Measurements from ENCODE around the gene KIF9.
"Not testable (repeated sequence)": the region's sequence is repeated elsewhere in the genome, so short reads cannot be mapped to it uniquely, and the experiment has no call there.

KIF9 gene

GRCh38 chr3:47266709-47267489, 15.7 kb downstream of the KIF9 start:
- Histone ChIP-seq H3K9me3 (ENCODE audit: insufficient read depth, low read depth, low read length) (no peaks in the 10 kb centered on the region), H3K27me3 (ENCODE audit: insufficient read depth, low read length) (no peaks in the 10 kb centered on the region), H3K9ac (ENCODE audit: low read depth, low read length) (no peak overlapping the region), H3K4me1 (ENCODE audit: insufficient read depth, low read length) (no peaks in the 10 kb centered on the region), H3K4me3 (ENCODE audit: low read length) (no peak overlapping the region), H3K27ac (ENCODE audit: low read depth, low read length) (no peak overlapping the region), H3K36me3 (ENCODE audit: insufficient read depth, low read length) (no peaks in the 10 kb centered on the region)
- WGBS = 90% methylated on average over 10 of the region's 11 CpGs

- H3K27ac ChIP-seq (ENCODE audit: low read depth, low read length) = no peak overlapping the region
Measured at GRCh38 chr3:47265725-47266428, 16.7 kb downstream of the KIF9 start.

GRCh38 chr3:47265008-47265407, 17.6 kb downstream of the KIF9 start:
- peaks cover 10% of the 10 kb centered on the region; the same call in 1 of the 2 replicates for H3K4me1 ChIP-seq (ENCODE audit: insufficient read depth, low read length)
- H3K36me3 ChIP-seq (ENCODE audit: insufficient read depth, low read length) = no peaks in the 10 kb centered on the region
- H3K9me3 ChIP-seq (ENCODE audit: insufficient read depth, low read depth, low read length) = no peaks in the 10 kb centered on the region
- 98% methylated on average over 1 of the region's 1 CpG for WGBS
- H3K4me3 ChIP-seq (ENCODE audit: low read length) = no peak overlapping the region
- H3K27me3 ChIP-seq (ENCODE audit: insufficient read depth, low read length) = no peaks in the 10 kb centered on the region
- H3K27ac ChIP-seq (ENCODE audit: low read depth, low read length) = no peak overlapping the region
- no peak overlapping the region for H3K9ac ChIP-seq (ENCODE audit: low read depth, low read length)

More at GRCh38 chr3:47265725-47266428, 16.7 kb downstream of the KIF9 start:
- Histone ChIP-seq H3K36me3 (ENCODE audit: insufficient read depth, low read length) (no peaks in the 10 kb centered on the region), H3K9ac (ENCODE audit: low read depth, low read length) (no peak overlapping the region), H3K9me3 (ENCODE audit: insufficient read depth, low read depth, low read length) (no peaks in the 10 kb centered on the region), H3K4me3 (ENCODE audit: low read length) (no peak overlapping the region), H3K27me3 (ENCODE audit: insufficient read depth, low read length) (no peaks in the 10 kb centered on the region), H3K4me1 (ENCODE audit: insufficient read depth, low read length) (0 out of 2 replicates have a peak, but pooled peaks cover 3% of the 10 kb centered on the region)
- WGBS = 93% methylated on average over 9 of the region's 10 CpGs

DNA sequence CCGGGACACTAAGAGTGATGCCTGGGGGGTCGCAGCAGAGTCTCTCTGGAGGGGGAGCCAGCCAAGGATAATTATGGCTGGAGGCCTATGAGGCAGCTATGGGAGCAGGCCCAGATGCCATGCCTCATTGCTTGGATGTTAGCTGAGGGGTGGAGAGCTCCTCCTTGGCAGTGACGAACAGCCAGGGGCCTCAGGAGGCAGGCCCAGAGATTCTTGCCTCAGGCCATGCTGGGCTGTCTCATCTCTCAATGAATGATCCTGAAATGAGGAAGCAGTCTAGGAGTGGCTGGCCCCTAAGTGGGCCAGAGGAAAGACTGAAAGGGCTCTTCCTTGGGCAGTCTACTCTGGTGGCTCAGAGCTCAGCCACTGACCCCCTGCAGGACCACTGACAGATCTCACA, 21.3 kb downstream of the KIF9 start:
- 77% methylated on average over 3 of the region's 3 CpGs for WGBS

GRCh38 chr3:47260605-47261004, 22.0 kb downstream of the KIF9 start:
- no peaks in the 10 kb centered on the region for H3K9me3 ChIP-seq (ENCODE audit: insufficient read depth, low read depth, low read length)
- H3K4me3 ChIP-seq (ENCODE audit: low read length) = no peak overlapping the region
- no peaks in the 10 kb centered on the region for H3K27me3 ChIP-seq (ENCODE audit: insufficient read depth, low read length)
- H3K27ac ChIP-seq (ENCODE audit: low read depth, low read length) = peak overlapping the region; percentile 39; the same call in 1 of the 2 replicates
- no peak overlapping the region for H3K9ac ChIP-seq (ENCODE audit: low read depth, low read length)
- WGBS = 93% methylated on average over 4 of the region's 4 CpGs
- peaks cover 14% of the 10 kb centered on the region; the same call in 1 of the 2 replicates for H3K4me1 ChIP-seq (ENCODE audit: insufficient read depth, low read length)
- H3K36me3 ChIP-seq (ENCODE audit: insufficient read depth, low read length) = no peaks in the 10 kb centered on the region

More for the DNA sequence above, 21.3 kb downstream of the KIF9 start:
- Histone ChIP-seq H3K27me3 (ENCODE audit: insufficient read depth, low read length) (no peaks in the 10 kb centered on the region), H3K9ac (ENCODE audit: low read depth, low read length) (no peak overlapping the region), H3K4me3 (ENCODE audit: low read length) (no peak overlapping the region), H3K36me3 (ENCODE audit: insufficient read depth, low read length) (no peaks in the 10 kb centered on the region), H3K4me1 (ENCODE audit: insufficient read depth, low read length) (peaks cover 14% of the 10 kb centered on the region; the same call in 1 of the 2 replicates), H3K9me3 (ENCODE audit: insufficient read depth, low read depth, low read length) (no peaks in the 10 kb centered on the region), H3K27ac (ENCODE audit: low read depth, low read length) (no peak overlapping the region)

GRCh38 chr3:47259114-47259513, 23.5 kb downstream of the KIF9 start:
- Histone ChIP-seq H3K4me1 (ENCODE audit: insufficient read depth, low read length) (peaks cover 14% of the 10 kb centered on the region; the same call in 1 of the 2 replicates), H3K27me3 (ENCODE audit: insufficient read depth, low read length) (no peaks in the 10 kb centered on the region), H3K4me3 (ENCODE audit: low read length) (no peak overlapping the region), H3K36me3 (ENCODE audit: insufficient read depth, low read length) (no peaks in the 10 kb centered on the region), H3K27ac (ENCODE audit: low read depth, low read length) (peak overlapping the region; percentile 20; the same call in 1 of the 2 replicates), H3K9ac (ENCODE audit: low read depth, low read length) (0 out of 2 replicates have a peak overlapping the region, but pooled peaks have one; percentile 30), H3K9me3 (ENCODE audit: insufficient read depth, low read depth, low read length) (no peaks in the 10 kb centered on the region)
- WGBS = 96% methylated on average over 3 of the region's 3 CpGs

DNA sequence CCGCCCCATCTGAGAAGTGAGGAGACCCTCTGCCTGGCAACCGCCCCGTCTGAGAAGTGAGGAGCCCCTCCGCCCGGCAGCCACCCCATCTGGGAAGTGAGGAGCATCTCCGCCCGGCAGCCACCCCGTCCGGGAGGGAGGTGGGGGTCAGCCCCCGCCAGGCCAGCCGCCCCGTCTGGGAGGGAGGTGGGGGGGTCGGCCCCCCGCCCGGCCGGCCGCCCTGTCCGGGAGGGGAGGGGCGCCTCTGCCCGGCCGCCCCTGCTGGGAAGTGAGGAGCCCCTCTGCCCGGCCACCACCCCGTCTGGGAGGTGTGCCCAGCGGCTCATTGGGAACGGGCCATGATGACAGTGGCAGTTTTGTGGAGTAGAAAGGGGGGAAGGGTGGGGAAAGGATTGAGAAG, 26.3 kb downstream of the KIF9 start:
- H3K27me3 ChIP-seq (ENCODE audit: insufficient read depth, low read length); H3K9ac ChIP-seq (ENCODE audit: low read depth, low read length); H3K9me3 ChIP-seq (ENCODE audit: insufficient read depth, low read depth, low read length); H3K36me3 ChIP-seq (ENCODE audit: insufficient read depth, low read length); H3K4me3 ChIP-seq (ENCODE audit: low read length); H3K27ac ChIP-seq (ENCODE audit: low read depth, low read length): not testable (repeated sequence)
- 89% methylated on average over 21 of the region's 25 CpGs for WGBS
- H3K4me1 ChIP-seq (ENCODE audit: insufficient read depth, low read length) = peaks cover 14% of the 10 kb centered on the region; the same call in 1 of the 2 replicates

GRCh38 chr3:47251689-47252088, 30.9 kb downstream of the KIF9 start:
- no peaks in the 10 kb centered on the region for H3K9me3 ChIP-seq (ENCODE audit: insufficient read depth, low read depth, low read length)
- no peaks in the 10 kb centered on the region for H3K36me3 ChIP-seq (ENCODE audit: insufficient read depth, low read length)
- no peak overlapping the region for H3K27ac ChIP-seq (ENCODE audit: low read depth, low read length)
- no peaks in the 10 kb centered on the region for H3K27me3 ChIP-seq (ENCODE audit: insufficient read depth, low read length)
- H3K4me1 ChIP-seq (ENCODE audit: insufficient read depth, low read length) = peaks cover 3% of the 10 kb centered on the region; the same call in 1 of the 2 replicates
- no peak overlapping the region for H3K4me3 ChIP-seq (ENCODE audit: low read length)
- H3K9ac ChIP-seq (ENCODE audit: low read depth, low read length) = no peak overlapping the region
- WGBS = 80% methylated on average over 5 of the region's 5 CpGs

DNA sequence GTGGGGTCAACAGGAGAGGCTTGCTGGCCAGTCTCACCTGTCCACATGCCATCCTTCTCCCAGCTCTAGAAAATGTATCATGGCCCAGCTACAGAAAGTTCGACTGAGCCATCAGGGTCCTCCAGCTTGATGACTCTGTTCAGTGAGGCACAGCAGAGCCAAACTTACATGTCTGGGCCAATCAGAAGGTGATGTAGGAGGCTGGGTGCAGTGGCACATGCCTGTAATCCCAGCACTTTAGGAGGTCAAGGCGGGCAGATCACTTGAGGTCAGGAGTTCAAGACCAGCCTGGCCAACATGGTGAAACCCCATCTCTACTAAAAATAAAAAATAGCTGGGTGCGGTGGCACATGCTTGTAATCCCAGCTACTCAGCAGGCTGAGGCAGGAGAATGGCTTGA, 31.5 kb downstream of the KIF9 start:
- H3K36me3 ChIP-seq (ENCODE audit: insufficient read depth, low read length); H3K9me3 ChIP-seq (ENCODE audit: insufficient read depth, low read depth, low read length); H3K9ac ChIP-seq (ENCODE audit: low read depth, low read length); H3K27ac ChIP-seq (ENCODE audit: low read depth, low read length); H3K27me3 ChIP-seq (ENCODE audit: insufficient read depth, low read length); H3K4me1 ChIP-seq (ENCODE audit: insufficient read depth, low read length); H3K4me3 ChIP-seq (ENCODE audit: low read length): not testable (repeated sequence)
- WGBS = 79% methylated on average over 3 of the region's 3 CpGs

DNA sequence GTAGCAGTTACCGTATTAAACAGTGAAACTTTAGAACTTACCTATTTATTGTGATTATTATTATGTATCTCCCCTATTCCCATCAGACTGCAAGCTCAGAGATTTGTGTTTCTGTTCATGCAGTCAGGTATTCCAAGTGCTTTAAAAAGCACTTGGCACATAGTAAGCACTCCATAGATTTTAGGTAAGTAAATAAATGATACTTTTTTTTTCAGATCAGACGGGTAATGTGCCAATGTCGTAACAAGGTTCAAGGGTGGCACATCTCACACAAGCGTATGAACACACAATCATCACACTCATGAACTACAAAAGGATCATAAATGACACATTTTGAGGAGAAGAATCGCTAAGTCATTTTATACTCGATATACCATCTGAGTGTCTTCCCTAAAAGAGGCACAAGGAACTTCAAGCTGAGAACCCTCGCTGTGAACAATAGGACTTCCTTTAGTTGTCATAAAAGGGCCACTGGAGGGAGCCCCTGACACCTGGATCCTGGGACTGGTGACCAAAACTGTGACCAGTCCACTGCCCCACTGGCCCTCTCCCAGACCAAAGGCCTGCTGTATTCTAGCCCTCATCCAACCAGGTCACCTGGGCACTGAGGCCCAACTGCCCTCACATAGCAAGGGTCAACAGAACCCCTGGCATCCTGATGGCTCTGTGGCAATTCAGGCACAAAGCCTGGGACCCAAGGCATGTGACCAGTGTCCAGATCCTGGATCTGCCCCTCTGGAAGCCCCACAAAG, 32.1 kb downstream of the KIF9 start:
- H3K27ac ChIP-seq (ENCODE audit: low read depth, low read length) = no peak overlapping the region
- H3K9ac ChIP-seq (ENCODE audit: low read depth, low read length) = no peak overlapping the region
- WGBS = 75% methylated on average over 6 of the region's 7 CpGs
- no peak overlapping the region for H3K4me3 ChIP-seq (ENCODE audit: low read length)
- H3K4me1 ChIP-seq (ENCODE audit: insufficient read depth, low read length) = peaks cover 3% of the 10 kb centered on the region; the same call in 1 of the 2 replicates
- H3K36me3 ChIP-seq (ENCODE audit: insufficient read depth, low read length) = no peaks in the 10 kb centered on the region
- no peaks in the 10 kb centered on the region for H3K27me3 ChIP-seq (ENCODE audit: insufficient read depth, low read length)
- H3K9me3 ChIP-seq (ENCODE audit: insufficient read depth, low read depth, low read length) = no peaks in the 10 kb centered on the region

Measured in HUES64 (cell line).